Measurements from ENCODE around the gene NOC4L. TPM values are rescaled to one million over a fixed set of nuclear protein-coding genes. Genes with fewer than 3 reads are reported as not detected.
A peak's percentile ranks its signal among the peaks of the same experiment; 100 is the strongest.

NOC4L gene
- total RNA-seq, 1 experiment from 2014 or later, result 36.5 TPM

GRCh38 chr12:132132609-132133430 lies 11.4 kb upstream of the NOC4L start:
- no peaks in the 10 kb centered on the region for H3K23me2 ChIP-seq (ENCODE audit: insufficient read length, low read depth, low read length, poor library complexity, severe bottlenecking)
- H3K27ac ChIP-seq (ENCODE audit: insufficient read length, low read depth, low read length), result no peak overlapping the region
- Mint-ChIP-seq H3K27me3 (ENCODE audit: low read depth) (peaks cover 49% of the 10 kb centered on the region), H3K9me3 (peaks cover 36 to 42% of the 10 kb centered on the region in 2 experiments), H3K4me1 (no peaks in the 10 kb centered on the region), H3K27ac (no peak overlapping the region), H3K36me3 (ENCODE audit: insufficient read depth in 1 of 3, low read depth in 3 of 3) (peaks cover 21 to 34% (median 26%) of the 10 kb centered on the region in 3 experiments), H3K4me3 (no peak overlapping the region)
- H4K5ac ChIP-seq (ENCODE audit: insufficient read length, low read depth, low read length), result no peak overlapping the region
- peaks cover 13% of the 10 kb centered on the region for H3K9me3 ChIP-seq (ENCODE audit: control insufficient read depth, low read depth, low read length)
- H3K27me3 ChIP-seq (ENCODE audit: insufficient read depth, low read length), result no peaks in the 10 kb centered on the region
- no peak overlapping the region for H3K18ac ChIP-seq (ENCODE audit: insufficient read length, low read depth, low read length)
- no peak overlapping the region for H2AFZ ChIP-seq (ENCODE audit: low read length)
- H2BK12ac ChIP-seq (ENCODE audit: insufficient read length, low read depth, low read length), result no peak overlapping the region
- H2BK15ac ChIP-seq (ENCODE audit: low read depth, low read length), result no peak overlapping the region
- no peak overlapping the region for H4K8ac ChIP-seq (replicated peaks; ENCODE audit: insufficient read length, low read depth, low read length)
- DNase-seq, result peak; percentile 37
- no peak overlapping the region for H2BK5ac ChIP-seq (ENCODE audit: insufficient read length, low read length)
- no peak overlapping the region for H2BK20ac ChIP-seq (ENCODE audit: low read depth, low read length, poor library complexity, severe bottlenecking)
- H2AK5ac ChIP-seq (ENCODE audit: insufficient read length, low read length), result no peak overlapping the region
- H3T11ph ChIP-seq (ENCODE audit: low read length), result no peak overlapping the region
- H3K56ac ChIP-seq (ENCODE audit: insufficient read length, low read depth, low read length), result no peak overlapping the region
- no peak overlapping the region for H4K91ac ChIP-seq (ENCODE audit: insufficient read length, low read depth, low read length)
- no peak overlapping the region for H3K14ac ChIP-seq (ENCODE audit: insufficient read depth, low read length)
- WGBS (ENCODE audit: extremely low coverage, insufficient read length, low lambda C conversion rate), result no CpG with 5 or more reads among the region's 39 CpGs
- no peak overlapping the region for H3K4ac ChIP-seq (ENCODE audit: low read depth, low read length)
- H3K9ac ChIP-seq (ENCODE audit: extremely low read depth, insufficient read length, low read length), result no peak overlapping the region
- no peaks in the 10 kb centered on the region for H3K79me2 ChIP-seq (ENCODE audit: insufficient read depth, low read length)
- H3K4me1 ChIP-seq (ENCODE audit: insufficient read depth, low read length), result no peaks in the 10 kb centered on the region
- H2BK120ac ChIP-seq (ENCODE audit: low read depth, low read length, poor library complexity, severe bottlenecking), result no peak overlapping the region
- H3K23ac ChIP-seq (ENCODE audit: insufficient read length, low read depth, low read length), result no peak overlapping the region
- TF ChIP-seq, protein P1, sequence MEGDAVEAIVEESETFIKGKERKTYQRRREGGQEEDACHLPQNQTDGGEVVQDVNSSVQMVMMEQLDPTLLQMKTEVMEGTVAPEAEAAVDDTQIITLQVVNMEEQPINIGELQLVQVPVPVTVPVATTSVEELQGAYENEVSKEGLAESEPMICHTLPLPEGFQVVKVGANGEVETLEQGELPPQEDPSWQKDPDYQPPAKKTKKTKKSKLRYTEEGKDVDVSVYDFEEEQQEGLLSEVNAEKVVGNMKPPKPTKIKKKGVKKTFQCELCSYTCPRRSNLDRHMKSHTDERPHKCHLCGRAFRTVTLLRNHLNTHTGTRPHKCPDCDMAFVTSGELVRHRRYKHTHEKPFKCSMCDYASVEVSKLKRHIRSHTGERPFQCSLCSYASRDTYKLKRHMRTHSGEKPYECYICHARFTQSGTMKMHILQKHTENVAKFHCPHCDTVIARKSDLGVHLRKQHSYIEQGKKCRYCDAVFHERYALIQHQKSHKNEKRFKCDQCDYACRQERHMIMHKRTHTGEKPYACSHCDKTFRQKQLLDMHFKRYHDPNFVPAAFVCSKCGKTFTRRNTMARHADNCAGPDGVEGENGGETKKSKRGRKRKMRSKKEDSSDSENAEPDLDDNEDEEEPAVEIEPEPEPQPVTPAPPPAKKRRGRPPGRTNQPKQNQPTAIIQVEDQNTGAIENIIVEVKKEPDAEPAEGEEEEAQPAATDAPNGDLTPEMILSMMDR (conservative IDR thresholded peaks at IDR 0.05), result no peak
- no peak overlapping the region for H3K4me2 ChIP-seq (ENCODE audit: insufficient read depth, insufficient read length, low read length)
- H4K20me1 ChIP-seq (ENCODE audit: control insufficient read depth, insufficient read depth, insufficient read length), result no peaks in the 10 kb centered on the region
- H3K79me1 ChIP-seq (ENCODE audit: insufficient read depth, low read depth, low read length, poor library complexity, severe bottlenecking), result no peaks in the 10 kb centered on the region
